GM21515 (cell line): ENCODE measurements around the gene ATAD3C.
A peak's percentile ranks its signal among the peaks of the same experiment; 100 is the strongest.
"Not testable (repeated sequence)": the region's sequence is repeated elsewhere in the genome, so short reads cannot be mapped to it uniquely, and the experiment has no call there.

ENCODE experiments used
- ATAC-seq: cut with Tn5 transposase; IDR thresholded peaks from one replicate; pipeline ENCODE4 v1.9.1; 2021; ENCODE audit not compliant: unreplicated experiment

Gene ATAD3C

GRCh38 chr1:1449099-1449739, at the start of gene ATAD3C:
TSS of gene ATAD3C (plus strand) at chr1:1449689. CDS start at chr1:1450684, 995 bp downstream.
- ATAC-seq = no peak

- peak; percentile 8 for ATAC-seq
Observed at GRCh38 chr1:1399872-1400575, 49.5 kb upstream of the ATAD3C start.

- no peak for ATAC-seq
Observed at GRCh38 chr1:1400576-1401456, 48.7 kb upstream of the ATAD3C start.

GRCh38 chr1:1401457-1402010, 48.0 kb upstream of the ATAD3C start:
- no peak for ATAC-seq

GRCh38 chr1:1402072-1402900, 47.2 kb upstream of the ATAD3C start:
- no peak for ATAC-seq

GRCh38 chr1:1402901-1403392, 46.5 kb upstream of the ATAD3C start:
- not testable (repeated sequence) for ATAC-seq

- ATAC-seq = no peak
Observed at GRCh38 chr1:1403653-1404052, 45.8 kb upstream of the ATAD3C start.

- no peak for ATAC-seq
Observed at GRCh38 chr1:1406101-1406820, 43.2 kb upstream of the ATAD3C start.

- peak; percentile 86 for ATAC-seq
Observed at GRCh38 chr1:1406821-1407635, 42.5 kb upstream of the ATAD3C start, which contains the start of gene MRPL20. TSS of gene MRPL20 (minus strand) at chr1:1407293. CDS start at chr1:1407217, 76 bp downstream.

- peak; percentile 26 for ATAC-seq
Observed at GRCh38 chr1:1407636-1408318, 41.7 kb upstream of the ATAD3C start.

GRCh38 chr1:1410238-1410637, 39.3 kb upstream of the ATAD3C start:
- ATAC-seq = not testable (repeated sequence)

- no peak for ATAC-seq
Observed at GRCh38 chr1:1411626-1412025, 37.9 kb upstream of the ATAD3C start.

- not testable (repeated sequence) for ATAC-seq
Observed at GRCh38 chr1:1412311-1412902, 37.1 kb upstream of the ATAD3C start.

- ATAC-seq = no peak
Observed at GRCh38 chr1:1415751-1416150, 33.7 kb upstream of the ATAD3C start.

- not testable (repeated sequence) for ATAC-seq
Observed at GRCh38 chr1:1417396-1417795, 32.1 kb upstream of the ATAD3C start.

- ATAC-seq = not testable (repeated sequence)
Observed at GRCh38 chr1:1417825-1418463, 31.5 kb upstream of the ATAD3C start.
